ENCODE data around the gene NTRK2. TPM values are rescaled to one million over a fixed set of nuclear protein-coding genes. Genes with fewer than 3 reads are reported as not detected.

Gene NTRK2
- total and polyA plus RNA-seq, 7 donors: 0.46 to 3.0 (median 2.1) TPM

DNA sequence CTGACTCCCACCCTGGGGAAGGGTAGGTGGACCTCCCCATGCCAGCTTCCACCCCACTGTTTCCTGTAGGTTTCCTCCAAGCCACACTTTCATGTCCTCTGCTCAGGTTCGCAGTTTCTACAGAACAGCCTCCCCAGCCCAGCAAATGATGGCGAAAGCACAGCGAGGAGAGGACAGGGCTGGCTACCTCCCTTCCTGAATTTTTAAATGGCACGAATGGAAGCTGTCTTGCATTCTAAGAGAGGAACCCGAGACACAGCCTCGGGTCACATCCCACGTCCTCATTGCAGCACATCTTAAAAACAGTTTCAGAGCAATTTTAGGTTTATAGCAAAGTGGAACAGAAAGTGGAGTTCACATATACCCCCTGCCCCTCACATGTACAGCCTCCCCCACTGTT is 330.3 kb downstream of the NTRK2 start:
- TF ChIP-seq, protein P1, sequence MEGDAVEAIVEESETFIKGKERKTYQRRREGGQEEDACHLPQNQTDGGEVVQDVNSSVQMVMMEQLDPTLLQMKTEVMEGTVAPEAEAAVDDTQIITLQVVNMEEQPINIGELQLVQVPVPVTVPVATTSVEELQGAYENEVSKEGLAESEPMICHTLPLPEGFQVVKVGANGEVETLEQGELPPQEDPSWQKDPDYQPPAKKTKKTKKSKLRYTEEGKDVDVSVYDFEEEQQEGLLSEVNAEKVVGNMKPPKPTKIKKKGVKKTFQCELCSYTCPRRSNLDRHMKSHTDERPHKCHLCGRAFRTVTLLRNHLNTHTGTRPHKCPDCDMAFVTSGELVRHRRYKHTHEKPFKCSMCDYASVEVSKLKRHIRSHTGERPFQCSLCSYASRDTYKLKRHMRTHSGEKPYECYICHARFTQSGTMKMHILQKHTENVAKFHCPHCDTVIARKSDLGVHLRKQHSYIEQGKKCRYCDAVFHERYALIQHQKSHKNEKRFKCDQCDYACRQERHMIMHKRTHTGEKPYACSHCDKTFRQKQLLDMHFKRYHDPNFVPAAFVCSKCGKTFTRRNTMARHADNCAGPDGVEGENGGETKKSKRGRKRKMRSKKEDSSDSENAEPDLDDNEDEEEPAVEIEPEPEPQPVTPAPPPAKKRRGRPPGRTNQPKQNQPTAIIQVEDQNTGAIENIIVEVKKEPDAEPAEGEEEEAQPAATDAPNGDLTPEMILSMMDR (IDR thresholded peaks at IDR 0.05): no peak
- TF ChIP-seq EP300 (IDR thresholded peaks at IDR 0.05): no peak
- no peak for TF ChIP-seq POLR2A (IDR thresholded peaks at IDR 0.05)
- no peak for TF ChIP-seq POLR2AphosphoS5 (IDR thresholded peaks at IDR 0.05)
- Histone ChIP-seq H3K4me1 (no peaks in the 10 kb centered on the region), H3K4me3 (no peak overlapping the region), H3K27me3 (no peaks in the 10 kb centered on the region), H3K9me3 (no peaks in the 10 kb centered on the region), H3K36me3 (no peaks in the 10 kb centered on the region), H3K27ac (no peak overlapping the region)
- WGBS, 2 donors: 85 to 88% methylated on average over 7 of the region's 7 CpGs
- intact Hi-C loops (cut with DNase I): no loop called here
- no peak for DNase-seq

GRCh38 chr9:85001925-85002324 is 332.4 kb downstream of the NTRK2 start:
- 92 to 94% methylated on average over 1 of the region's 1 CpG for WGBS, 2 donors
- no peak overlapping the region for H3K27ac ChIP-seq
- H3K9me3 ChIP-seq: no peaks in the 10 kb centered on the region
- H3K4me3 ChIP-seq: no peak overlapping the region
- intact Hi-C loops (cut with DNase I): no loop called here
- DNase-seq: no peak
- no peaks in the 10 kb centered on the region for H3K27me3 ChIP-seq
- H3K4me1 ChIP-seq: no peaks in the 10 kb centered on the region
- TF ChIP-seq POLR2A (IDR thresholded peaks at IDR 0.05) (no peak), POLR2AphosphoS5 (IDR thresholded peaks at IDR 0.05) (no peak), EP300 (IDR thresholded peaks at IDR 0.05) (no peak)
- TF ChIP-seq, protein P1 (IDR thresholded peaks at IDR 0.05): no peak
- H3K36me3 ChIP-seq: no peaks in the 10 kb centered on the region

- Histone ChIP-seq H3K9me3 (no peaks in the 10 kb centered on the region), H3K27me3 (no peaks in the 10 kb centered on the region), H3K36me3 (no peaks in the 10 kb centered on the region), H3K4me1 (no peaks in the 10 kb centered on the region), H3K4me3 (no peak overlapping the region), H3K27ac (no peak overlapping the region)
- DNase-seq: no peak
- intact Hi-C loops (cut with DNase I): no loop called here
- TF ChIP-seq EP300 (IDR thresholded peaks at IDR 0.05): no peak
- TF ChIP-seq, protein P1 (IDR thresholded peaks at IDR 0.05): no peak
- TF ChIP-seq POLR2A (IDR thresholded peaks at IDR 0.05): no peak
- no peak for TF ChIP-seq POLR2AphosphoS5 (IDR thresholded peaks at IDR 0.05)
- WGBS, 2 donors: 72 to 76% methylated on average over 3 of the region's 3 CpGs
Observed at GRCh38 chr9:85004818-85005413, 335.4 kb downstream of the NTRK2 start.

DNA sequence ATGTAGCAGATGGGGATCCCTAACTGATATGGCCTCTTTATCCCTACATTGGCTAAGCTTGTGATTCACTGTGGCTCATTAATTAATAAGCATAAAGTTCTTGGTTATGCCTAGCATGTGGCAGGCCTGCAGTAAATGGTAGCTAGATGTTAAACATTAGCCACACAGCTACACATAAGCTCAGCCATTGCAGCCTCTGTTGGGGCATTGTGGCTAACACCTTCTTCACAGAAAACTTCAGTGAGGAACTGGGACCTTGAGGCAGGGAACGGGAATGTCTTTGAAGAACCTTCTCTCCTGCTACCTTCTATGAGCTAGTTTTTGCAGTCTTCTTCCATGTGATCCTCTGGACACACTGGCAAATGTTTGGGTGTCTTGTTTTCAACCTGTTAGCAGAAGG is 338.2 kb downstream of the NTRK2 start:
- Histone ChIP-seq H3K4me1 (no peaks in the 10 kb centered on the region), H3K4me3 (no peak overlapping the region), H3K9me3 (no peaks in the 10 kb centered on the region), H3K36me3 (no peaks in the 10 kb centered on the region), H3K27ac (no peak overlapping the region), H3K27me3 (no peaks in the 10 kb centered on the region)
- TF ChIP-seq POLR2AphosphoS5 (IDR thresholded peaks at IDR 0.05): no peak
- DNase-seq: no peak
- intact Hi-C loops (cut with DNase I): no loop called here
- 92 to 97% methylated on average over 1 of the region's 1 CpG for WGBS, 2 donors

GRCh38 chr9:85008215-85008614 is 338.7 kb downstream of the NTRK2 start:
- H3K27ac ChIP-seq: no peak overlapping the region
- H3K36me3 ChIP-seq: no peaks in the 10 kb centered on the region
- H3K4me1 ChIP-seq: no peaks in the 10 kb centered on the region
- no peak overlapping the region for H3K4me3 ChIP-seq
- no peaks in the 10 kb centered on the region for H3K27me3 ChIP-seq
- DNase-seq: no peak
- TF ChIP-seq, protein P1 (IDR thresholded peaks at IDR 0.05): no peak
- TF ChIP-seq EP300 (IDR thresholded peaks at IDR 0.05) (no peak), POLR2AphosphoS5 (IDR thresholded peaks at IDR 0.05) (no peak), POLR2A (IDR thresholded peaks at IDR 0.05) (no peak)
- 95 to 97% methylated on average over 3 of the region's 3 CpGs for WGBS, 2 donors
- no peaks in the 10 kb centered on the region for H3K9me3 ChIP-seq
- intact Hi-C loops (cut with DNase I): no loop called here
